Measurements from ENCODE around the gene CMSS1. TPM values are rescaled to one million over a fixed set of nuclear protein-coding genes. Genes with fewer than 3 reads are reported as not detected.

The CMSS1 gene
- total and polyA plus RNA-seq, 4 donors = 3.8 to 19.5 (median 7.5) TPM

GRCh38 chr3:100047455-100048141, 229.9 kb downstream of the CMSS1 start:
- H3K9me3 ChIP-seq (ENCODE audit: control insufficient read depth in 4 of 4, low read length in 3 of 4) = no peaks in the 10 kb centered on the region
- peaks cover 0 to 3% (median 0%) of the 10 kb centered on the region in 4 donors for H3K4me1 ChIP-seq (ENCODE audit: control insufficient read depth in 4 of 4, insufficient read depth in 4 of 4, low read length in 3 of 4)
- no peak for DNase-seq (ENCODE audit: low spot score)
- TF ChIP-seq REST (IDR thresholded peaks at IDR 0.05) (no peak), MAX (IDR thresholded peaks at IDR 0.05) (no peak), CTCF (IDR thresholded peaks at IDR 0.05; ENCODE audit: low read depth, low read length, missing input control) (no peak), HNF4A (conservative IDR thresholded peaks at IDR 0.05) (no peak), GABPA (IDR thresholded peaks at IDR 0.05 in 1 of 2, conservative IDR thresholded peaks at IDR 0.05 in 1 of 2) (no peak), RXRA (IDR thresholded peaks at IDR 0.05) (no peak), ATF3 (IDR thresholded peaks at IDR 0.05) (no peak), HNF4G (IDR thresholded peaks at IDR 0.05) (no peak), ZBTB33 (IDR thresholded peaks at IDR 0.05) (no peak), SP1 (IDR thresholded peaks at IDR 0.05) (no peak), FOXA1 (IDR thresholded peaks at IDR 0.05) (no peak), FOXA2 (IDR thresholded peaks at IDR 0.05) (no peak), RAD21 (IDR thresholded peaks at IDR 0.05) (no peak), NR2F2 (IDR thresholded peaks at IDR 0.05) (no peak), JUND (IDR thresholded peaks at IDR 0.05) (no peak), TAF1 (conservative IDR thresholded peaks at IDR 0.05) (no peak), EGR1 (IDR thresholded peaks at IDR 0.05; ENCODE audit: low read depth in 2 of 2) (no peak)
- no peaks in the 10 kb centered on the region for H3K36me3 ChIP-seq (ENCODE audit: control insufficient read depth in 4 of 4, insufficient read depth in 3 of 4, low read depth in 1 of 4, low read length in 3 of 4)
- H3K9ac ChIP-seq (ENCODE audit: low read depth in 1 of 2, low read length in 2 of 2) = no peak overlapping the region
- WGBS = 65% methylated on average over 6 of the region's 6 CpGs
- no peak overlapping the region for H3K4me3 ChIP-seq (ENCODE audit: low read depth in 1 of 3, low read length in 3 of 3)
- no peak overlapping the region for H3K27ac ChIP-seq (ENCODE audit: low read depth in 1 of 2, low read length in 2 of 2)
- H3K27me3 ChIP-seq (ENCODE audit: control insufficient read depth in 4 of 4, insufficient read depth in 4 of 4, low read length in 3 of 4) = no peaks in the 10 kb centered on the region
